Right cardiac atrium (tissue), 5 donors: ENCODE results near the gene SEMA7A. TPM values are rescaled to one million over a fixed set of nuclear protein-coding genes. Genes with fewer than 3 reads are reported as not detected.

Experiments used
- ATAC-seq, 2 donors: fragments of 200-7000 bp; cut with Tn5 transposase; one replicate each; pipeline versions ENCODE4 v1.8.0 to v1.9.1; 2020; ENCODE audit warnings: moderate library complexity in 2 of 2, mild to moderate bottlenecking in 1 of 2
- DNase-seq, 3 donors: peaks; one replicate each; pipeline ENCODE4 v3.0.0-alpha.2; 2020
- H3K27ac ChIP-seq: one replicate; pipeline ENCODE4 v1.5.1; 2013; ENCODE audit warnings: mild to moderate bottlenecking, low read length, control low read depth, moderate library complexity
- H3K27me3 ChIP-seq: one replicate; pipeline ENCODE4 v1.6.1; 2013; ENCODE audit not compliant: control insufficient read depth, insufficient read depth
- H3K4me1 ChIP-seq: one replicate; pipeline ENCODE4 v1.6.1; 2013; ENCODE audit warnings: low read length; ENCODE audit not compliant: control insufficient read depth, insufficient read depth
- H3K4me3 ChIP-seq: one replicate; pipeline ENCODE4 v1.5.1; 2013; ENCODE audit warnings: low read length, control low read depth
- H3K9me3 ChIP-seq: one replicate; pipeline ENCODE4 v1.6.1; 2013; ENCODE audit warnings: low read length; ENCODE audit not compliant: control insufficient read depth
- WGBS: extraction: QIAGEN DNeasy Blood & Tissue Kit; methylation state at CpG from one replicate; pipeline ENCODE4 v1.1.7; 2013; 5-methylcytosine and 5-hydroxymethylcytosine counted together
- intact Hi-C, 4 donors: fragments of 100-400 bp; cut with DNase I; formaldehyde crosslinking; loops; one replicate each; pipeline versions ENCODE4 v1.11.0 to v1.14.0; 2022 to 2023
- polyA plus RNA-seq: library from polyadenylated mRNA; stranded (reverse); fragments of 200-250 nt; gene quantifications from one replicate; pipeline ENCODE4 v1.2.3, GENCODE V29; 2013
- total RNA-seq, 4 donors: library from RNA; stranded (reverse); fragmentation: NEBNext Ultra II Directional; extraction: Animal tissue kit (Norgen Biotek cat#: 25700); gene quantifications; one replicate each; pipeline ENCODE4 v1.2.1, GENCODE V29; 2021
- donor health status: healthy with polysubstance abuse.
- donor health status: DM: no; HTN: yes; CAD: no.
- donor health status: DM: no; HTN: no; CAD: no.
- donor health status: DM: no; HTN: yes; CAD: no; lungs with severe emphysema.
- donor health status: DM: yes; HTN: yes; CAD: no.

The SEMA7A gene
- total and polyA plus RNA-seq, 5 donors, result 1.7 to 3.3 (median 2.0) TPM

- no peak for ATAC-seq
- WGBS, result 76% methylated on average over 10 of the region's 10 CpGs
- no peak overlapping the region for H3K4me3 ChIP-seq
- peak in 1 of 3 donors; percentile 41 for DNase-seq
- no peaks in the 10 kb centered on the region for H3K4me1 ChIP-seq
- no peaks in the 10 kb centered on the region for H3K27me3 ChIP-seq
- intact Hi-C loops, result no loop called here
- H3K27ac ChIP-seq, result no peak overlapping the region
- H3K9me3 ChIP-seq, result no peaks in the 10 kb centered on the region
Observed at GRCh38 chr15:74403588-74403919, 30.2 kb downstream of the SEMA7A start.

GRCh38 chr15:74402873-74403587 is 30.7 kb downstream of the SEMA7A start:
- Histone ChIP-seq H3K27ac (no peak overlapping the region), H3K27me3 (no peaks in the 10 kb centered on the region), H3K9me3 (no peaks in the 10 kb centered on the region), H3K4me3 (no peak overlapping the region), H3K4me1 (no peaks in the 10 kb centered on the region)
- peak in 1 of 2 donors; percentile 13 for ATAC-seq
- intact Hi-C loops, result no loop called here
- 62% methylated on average over 13 of the region's 13 CpGs for WGBS
- DNase-seq, result peak in 2 of 3 donors; percentile 37 to 55

GRCh38 chr15:74402337-74402841 is 31.4 kb downstream of the SEMA7A start:
- Histone ChIP-seq H3K27me3 (no peaks in the 10 kb centered on the region), H3K4me3 (no peak overlapping the region), H3K27ac (no peak overlapping the region), H3K4me1 (no peaks in the 10 kb centered on the region), H3K9me3 (no peaks in the 10 kb centered on the region)
- intact Hi-C loops, result no loop called here
- ATAC-seq (no peak), DNase-seq (peak in 1 of 3 donors; percentile 33)
- 82% methylated on average over 5 of the region's 5 CpGs for WGBS

GRCh38 chr15:74400915-74401757 is 32.6 kb downstream of the SEMA7A start:
- H3K4me1 ChIP-seq, result no peaks in the 10 kb centered on the region
- ATAC-seq, result no peak
- no peaks in the 10 kb centered on the region for H3K9me3 ChIP-seq
- no peak overlapping the region for H3K4me3 ChIP-seq
- no peaks in the 10 kb centered on the region for H3K27me3 ChIP-seq
- DNase-seq, result peak in 1 of 3 donors; percentile 32
- WGBS, result 79% methylated on average over 11 of the region's 11 CpGs
- no peak overlapping the region for H3K27ac ChIP-seq
- intact Hi-C loops, result no loop called here

- ATAC-seq (no peak), DNase-seq (no peak)
- Histone ChIP-seq H3K4me3 (no peak overlapping the region), H3K9me3 (no peaks in the 10 kb centered on the region), H3K27me3 (no peaks in the 10 kb centered on the region), H3K27ac (no peak overlapping the region), H3K4me1 (no peaks in the 10 kb centered on the region)
- intact Hi-C loops, result no loop called here
- WGBS, result 89% methylated on average over 10 of the region's 10 CpGs
Observed at GRCh38 chr15:74400313-74400860, 33.4 kb downstream of the SEMA7A start.

GRCh38 chr15:74399511-74400312 is 34.0 kb downstream of the SEMA7A start:
- DNase-seq (no peak), ATAC-seq (no peak)
- H3K4me1 ChIP-seq, result no peaks in the 10 kb centered on the region
- no peaks in the 10 kb centered on the region for H3K27me3 ChIP-seq
- 40% methylated on average over 5 of the region's 5 CpGs for WGBS
- no peak overlapping the region for H3K27ac ChIP-seq
- no peaks in the 10 kb centered on the region for H3K9me3 ChIP-seq
- no peak overlapping the region for H3K4me3 ChIP-seq
- intact Hi-C loops, result no loop called here

- DNase-seq, result no peak
- intact Hi-C loops, result no loop called here
- no peaks in the 10 kb centered on the region for H3K27me3 ChIP-seq
- no peak for ATAC-seq
- no peaks in the 10 kb centered on the region for H3K4me1 ChIP-seq
- H3K9me3 ChIP-seq, result no peaks in the 10 kb centered on the region
- WGBS, result 89% methylated on average over 3 of the region's 3 CpGs
- H3K27ac ChIP-seq, result no peak overlapping the region
- no peak overlapping the region for H3K4me3 ChIP-seq
Observed at GRCh38 chr15:74399100-74399499, 34.7 kb downstream of the SEMA7A start.

GRCh38 chr15:74398183-74398582 is 35.6 kb downstream of the SEMA7A start:
- no peaks in the 10 kb centered on the region for H3K9me3 ChIP-seq
- no peaks in the 10 kb centered on the region for H3K27me3 ChIP-seq
- H3K27ac ChIP-seq, result no peak overlapping the region
- WGBS, result 92% methylated on average over 5 of the region's 5 CpGs
- no peaks in the 10 kb centered on the region for H3K4me1 ChIP-seq
- DNase-seq, result no peak
- H3K4me3 ChIP-seq, result no peak overlapping the region
- ATAC-seq, result no peak
- intact Hi-C loops, result no loop called here

GRCh38 chr15:74397239-74398068 is 36.3 kb downstream of the SEMA7A start:
- DNase-seq, result peak in 1 of 3 donors; percentile 35
- ATAC-seq, result no peak
- WGBS, result 93% methylated on average over 6 of the region's 6 CpGs
- intact Hi-C loops, result no loop called here
- H3K27ac ChIP-seq, result no peak overlapping the region
- H3K9me3 ChIP-seq, result no peaks in the 10 kb centered on the region
- H3K4me3 ChIP-seq, result no peak overlapping the region
- H3K27me3 ChIP-seq, result no peaks in the 10 kb centered on the region
- H3K4me1 ChIP-seq, result no peaks in the 10 kb centered on the region
